Activated naive CD4-positive, alpha-beta T cell treated with anti-CD3 and anti-CD28 coated beads, Interleukin-2, amount 50 U/mL, for 72 hours (primary cell): ENCODE data around the gene UGT2B7. TPM values are rescaled to one million over a fixed set of nuclear protein-coding genes. Genes with fewer than 3 reads are reported as not detected.
"Not testable (repeated sequence)": the region's sequence is repeated elsewhere in the genome, so short reads cannot be mapped to it uniquely, and the experiment has no call there.

Source experiments
- ATAC-seq, 2 donors: fragments of 150-1000 bp; cut with Tn5 transposase; 2 replicates each; pipeline ENCODE4 v1.10.0; 2021; ENCODE audit warnings: mild to moderate bottlenecking in 2 of 2, moderate library complexity in 2 of 2
- DNase-seq, 2 donors: peaks; one replicate each; pipeline ENCODE4 v3.0.0; 2021 to 2022; ENCODE audit warnings: low spot score in 2 of 2
- H3K27ac Mint-ChIP-seq, 2 donors: one replicate each; pipeline ENCODE4 v1.8.0; 2022; ENCODE audit warnings: mild to moderate bottlenecking in 2 of 2, mixed read lengths in 2 of 2
- H3K36me3 Mint-ChIP-seq, 2 donors: one replicate each; pipeline ENCODE4 v1.8.0; 2022; ENCODE audit warnings: mixed read lengths in 2 of 2
- H3K9me3 Mint-ChIP-seq, 2 donors: one replicate each; pipeline ENCODE4 v1.8.0; 2022; ENCODE audit warnings: mixed read lengths in 2 of 2
- total RNA-seq, 2 donors: library from RNA; stranded (reverse); gene quantifications; one replicate each; pipeline ENCODE4 v1.2.3, GENCODE V29; 2022

UGT2B7 gene
- total RNA-seq, 2 donors from 2014 or later, result not detected

GRCh38 chr4:69070590-69070989 is 25.7 kb upstream of the UGT2B7 start:
- H3K36me3 Mint-ChIP-seq, result no peaks in the 10 kb centered on the region

GRCh38 chr4:69071286-69071685 is 25.0 kb upstream of the UGT2B7 start:
- DNase-seq, result no peak
- Mint-ChIP-seq H3K9me3 (no peaks in the 10 kb centered on the region), H3K36me3 (no peaks in the 10 kb centered on the region), H3K27ac (no peak overlapping the region)
- ATAC-seq, result no peak

More at GRCh38 chr4:69070590-69070989, 25.7 kb upstream of the UGT2B7 start:
- Mint-ChIP-seq H3K9me3 (no peaks in the 10 kb centered on the region), H3K27ac (no peak overlapping the region)
- no peak for ATAC-seq
- no peak for DNase-seq

GRCh38 chr4:69073375-69073774 is 22.9 kb upstream of the UGT2B7 start:
- ATAC-seq (no peak), DNase-seq (no peak)
- no peaks in the 10 kb centered on the region for H3K36me3 Mint-ChIP-seq
- H3K9me3 Mint-ChIP-seq, result no peaks in the 10 kb centered on the region
- H3K27ac Mint-ChIP-seq, result no peak overlapping the region

- ATAC-seq (no peak), DNase-seq (no peak)
- no peak overlapping the region for H3K27ac Mint-ChIP-seq
- peaks cover 0 to 4% of the 10 kb centered on the region in 2 donors for H3K9me3 Mint-ChIP-seq
- H3K36me3 Mint-ChIP-seq, result no peaks in the 10 kb centered on the region
Measured at GRCh38 chr4:69075061-69075792, 21.0 kb upstream of the UGT2B7 start.

GRCh38 chr4:69078852-69079251 is 17.4 kb upstream of the UGT2B7 start:
- Mint-ChIP-seq H3K27ac (no peak overlapping the region), H3K36me3 (no peaks in the 10 kb centered on the region), H3K9me3 (peaks cover 0 to 4% of the 10 kb centered on the region in 2 donors)
- no peak for DNase-seq
- ATAC-seq, result no peak

GRCh38 chr4:69088473-69088872 is 7.8 kb upstream of the UGT2B7 start:
- no peak for ATAC-seq

GRCh38 chr4:69089388-69089787 is 6.9 kb upstream of the UGT2B7 start:
- no peak overlapping the region for H3K27ac Mint-ChIP-seq
- ATAC-seq (no peak), DNase-seq (no peak)
- H3K9me3 Mint-ChIP-seq, result peaks cover 7 to 10% of the 10 kb centered on the region in 2 donors
- H3K36me3 Mint-ChIP-seq, result peaks cover 0 to 6% of the 10 kb centered on the region in 2 donors

More at GRCh38 chr4:69088473-69088872, 7.8 kb upstream of the UGT2B7 start:
- Mint-ChIP-seq H3K36me3 (peaks cover 0 to 6% of the 10 kb centered on the region in 2 donors), H3K27ac (no peak overlapping the region), H3K9me3 (peaks cover 7 to 10% of the 10 kb centered on the region in 2 donors)
- no peak for DNase-seq

GRCh38 chr4:69092190-69092589 is 4.1 kb upstream of the UGT2B7 start:
- ATAC-seq, result no peak
- peaks cover 0 to 6% of the 10 kb centered on the region in 2 donors for H3K36me3 Mint-ChIP-seq
- no peak overlapping the region for H3K27ac Mint-ChIP-seq
- peaks cover 7 to 10% of the 10 kb centered on the region in 2 donors for H3K9me3 Mint-ChIP-seq
- no peak for DNase-seq

- Mint-ChIP-seq H3K27ac (no peak overlapping the region), H3K36me3 (peaks cover 0 to 6% of the 10 kb centered on the region in 2 donors), H3K9me3 (peaks cover 7 to 10% of the 10 kb centered on the region in 2 donors)
- DNase-seq, result no peak
- ATAC-seq, result no peak
Measured at GRCh38 chr4:69092980-69093568, 3.2 kb upstream of the UGT2B7 start.

GRCh38 chr4:69093681-69094080 is 2.6 kb upstream of the UGT2B7 start:
- DNase-seq (no peak), ATAC-seq (no peak)
- H3K9me3 Mint-ChIP-seq, result peaks cover 4% of the 10 kb centered on the region in 2 donors
- H3K36me3 Mint-ChIP-seq, result peaks cover 0 to 5% of the 10 kb centered on the region in 2 donors
- no peak overlapping the region for H3K27ac Mint-ChIP-seq

- H3K27ac Mint-ChIP-seq, result no peak overlapping the region
- no peak for DNase-seq
- no peak for ATAC-seq
- no peaks in the 10 kb centered on the region for H3K36me3 Mint-ChIP-seq
- H3K9me3 Mint-ChIP-seq, result no peaks in the 10 kb centered on the region
Measured at GRCh38 chr4:69095301-69095731, 958 bp upstream of the UGT2B7 start.

- ATAC-seq, result no peak
- no peak overlapping the region for H3K27ac Mint-ChIP-seq
Measured at GRCh38 chr4:69096810-69097209, 536 bp downstream of the UGT2B7 start.

GRCh38 chr4:69098470-69098869 is 2.2 kb downstream of the UGT2B7 start:
- DNase-seq, result no peak

More at GRCh38 chr4:69096810-69097209, 536 bp downstream of the UGT2B7 start:
- Mint-ChIP-seq H3K36me3 (no peaks in the 10 kb centered on the region), H3K9me3 (no peaks in the 10 kb centered on the region)
- no peak for DNase-seq

GRCh38 chr4:69099910-69100309 is 3.6 kb downstream of the UGT2B7 start:
- Mint-ChIP-seq H3K9me3 (no peaks in the 10 kb centered on the region), H3K27ac (no peak overlapping the region), H3K36me3 (no peaks in the 10 kb centered on the region)
- no peak for DNase-seq
- ATAC-seq, result no peak

More at GRCh38 chr4:69098470-69098869, 2.2 kb downstream of the UGT2B7 start:
- no peaks in the 10 kb centered on the region for H3K9me3 Mint-ChIP-seq
- no peak overlapping the region for H3K27ac Mint-ChIP-seq
- no peaks in the 10 kb centered on the region for H3K36me3 Mint-ChIP-seq
- ATAC-seq, result no peak

GRCh38 chr4:69102668-69103067 is 6.4 kb downstream of the UGT2B7 start:
- not testable (repeated sequence) for ATAC-seq, H3K27ac Mint-ChIP-seq, DNase-seq, H3K36me3 Mint-ChIP-seq, H3K9me3 Mint-ChIP-seq

GRCh38 chr4:69104719-69105275 is 8.5 kb downstream of the UGT2B7 start:
- H3K27ac Mint-ChIP-seq, result no peak overlapping the region
- ATAC-seq (no peak), DNase-seq (no peak)
- no peaks in the 10 kb centered on the region for H3K36me3 Mint-ChIP-seq
- H3K9me3 Mint-ChIP-seq, result peaks cover 0 to 5% of the 10 kb centered on the region in 2 donors

- not testable (repeated sequence) for DNase-seq, H3K36me3 Mint-ChIP-seq, H3K9me3 Mint-ChIP-seq, ATAC-seq, H3K27ac Mint-ChIP-seq
Measured at GRCh38 chr4:69115151-69115850, 19.0 kb downstream of the UGT2B7 start.
